Ovary (tissue), 3 donors: ENCODE results near the gene ATF1.

Source experiments
- POLR2A ChIP-seq: fragments of 450-650 bp; IDR thresholded peaks from one replicate; pipeline ENCODE4 v1.6.1; 2017; ENCODE audit warnings: antibody characterized with exemption, mild to moderate bottlenecking, moderate library complexity
- TF ChIP-seq, protein P1 (sequence below), 3 donors: fragments of 450-650 bp in 2 of 3; fragments of 200-600 bp in 1 of 3; IDR thresholded peaks; one replicate each; pipeline versions ENCODE4 v1.5.1 to v1.8.0; 2016 to 2022; ENCODE audit warnings: antibody characterized with exemption in 3 of 3, mild to moderate bottlenecking in 1 of 3
- donor health status: DM: no; HTN: no; CAD: no.

DNA sequence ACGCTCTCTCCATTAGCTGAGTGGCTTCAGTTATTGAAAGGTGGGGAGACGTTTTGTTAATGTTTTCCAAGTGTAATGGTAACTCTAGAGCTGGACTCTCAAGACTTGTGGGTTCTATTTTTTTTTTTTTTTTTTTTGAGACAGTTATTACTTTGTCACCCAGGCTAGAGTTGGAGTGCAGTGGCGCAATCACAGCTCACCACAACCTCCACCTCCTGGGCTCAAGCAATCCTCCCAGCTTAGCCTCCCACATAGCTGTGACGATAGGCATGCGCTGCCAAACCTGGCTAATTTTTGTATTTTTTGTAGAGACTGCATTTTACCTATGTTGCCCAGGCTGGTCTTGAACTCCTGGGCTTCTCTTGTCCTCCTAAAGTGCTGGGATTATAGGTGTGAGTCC, 26.2 kb downstream of the ATF1 start:
- TF ChIP-seq, protein P1, sequence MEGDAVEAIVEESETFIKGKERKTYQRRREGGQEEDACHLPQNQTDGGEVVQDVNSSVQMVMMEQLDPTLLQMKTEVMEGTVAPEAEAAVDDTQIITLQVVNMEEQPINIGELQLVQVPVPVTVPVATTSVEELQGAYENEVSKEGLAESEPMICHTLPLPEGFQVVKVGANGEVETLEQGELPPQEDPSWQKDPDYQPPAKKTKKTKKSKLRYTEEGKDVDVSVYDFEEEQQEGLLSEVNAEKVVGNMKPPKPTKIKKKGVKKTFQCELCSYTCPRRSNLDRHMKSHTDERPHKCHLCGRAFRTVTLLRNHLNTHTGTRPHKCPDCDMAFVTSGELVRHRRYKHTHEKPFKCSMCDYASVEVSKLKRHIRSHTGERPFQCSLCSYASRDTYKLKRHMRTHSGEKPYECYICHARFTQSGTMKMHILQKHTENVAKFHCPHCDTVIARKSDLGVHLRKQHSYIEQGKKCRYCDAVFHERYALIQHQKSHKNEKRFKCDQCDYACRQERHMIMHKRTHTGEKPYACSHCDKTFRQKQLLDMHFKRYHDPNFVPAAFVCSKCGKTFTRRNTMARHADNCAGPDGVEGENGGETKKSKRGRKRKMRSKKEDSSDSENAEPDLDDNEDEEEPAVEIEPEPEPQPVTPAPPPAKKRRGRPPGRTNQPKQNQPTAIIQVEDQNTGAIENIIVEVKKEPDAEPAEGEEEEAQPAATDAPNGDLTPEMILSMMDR (IDR thresholded peaks at IDR 0.05): no peak
- TF ChIP-seq POLR2A: no peak
